ENCODE measurements around the gene SLX4IP. TPM values are rescaled to one million over a fixed set of nuclear protein-coding genes. Genes with fewer than 3 reads are reported as not detected.

SLX4IP gene
- total and polyA plus RNA-seq, 10 donors = 2.8 to 9.0 (median 5.1) TPM

GRCh38 chr20:10645205-10645570 is 210.1 kb downstream of the SLX4IP start:
- H3K4me3 ChIP-seq = no peak overlapping the region
- no peak for DNase-seq
- intact Hi-C loops (cut with DNase I; ENCODE audit: low total_unique reads) = no loop called here
- H3K4me1 ChIP-seq = peaks cover 0 to 11% (median 4%) of the 10 kb centered on the region in 6 donors
- H3K27ac ChIP-seq = peak overlapping the region in 1 of 8 donors; percentile 28
- 83 to 94% (median 89%) methylated on average over 10 of the region's 10 CpGs for WGBS, 5 donors
- peaks cover 0 to 100% (median 68%) of the 10 kb centered on the region in 6 donors for H3K36me3 ChIP-seq
- no peaks in the 10 kb centered on the region for H3K9me3 ChIP-seq
- H3K27me3 ChIP-seq (replicated peaks in 1 of 7) = no peaks in the 10 kb centered on the region
- no peak for TF ChIP-seq CTCF (IDR thresholded peaks at IDR 0.05 in 8 of 11, conservative IDR thresholded peaks at IDR 0.05 in 3 of 11)
- no peak for TF ChIP-seq POLR2A (IDR thresholded peaks at IDR 0.05)
- TF ChIP-seq POLR2AphosphoS5 (IDR thresholded peaks at IDR 0.05) = no peak

- no peak for TF ChIP-seq CTCF (IDR thresholded peaks at IDR 0.05 in 8 of 11, conservative IDR thresholded peaks at IDR 0.05 in 3 of 11)
- no peak for TF ChIP-seq POLR2AphosphoS5 (IDR thresholded peaks at IDR 0.05)
- TF ChIP-seq POLR2A (IDR thresholded peaks at IDR 0.05) = no peak
- H3K9me3 ChIP-seq = no peaks in the 10 kb centered on the region
- no peak overlapping the region for H3K4me3 ChIP-seq
- no peak overlapping the region for H3K27ac ChIP-seq
- no peak for DNase-seq
- no peaks in the 10 kb centered on the region for H3K27me3 ChIP-seq (replicated peaks in 1 of 7)
- intact Hi-C loops (cut with DNase I; ENCODE audit: low total_unique reads) = no loop called here
- H3K4me1 ChIP-seq = peaks cover 0 to 19% (median 2%) of the 10 kb centered on the region in 6 donors
- WGBS, 5 donors = 87 to 89% (median 88%) methylated on average over 4 of the region's 4 CpGs
- peaks cover 0 to 100% (median 62%) of the 10 kb centered on the region in 6 donors for H3K36me3 ChIP-seq
These were observed 210.9 kb downstream of the SLX4IP start for GRCh38 chr20:10646006-10646405.

GRCh38 chr20:10646886-10647420 is 211.8 kb downstream of the SLX4IP start:
- DNase-seq = no peak

More at GRCh38 chr20:10646886-10647420, 211.8 kb downstream of the SLX4IP start:
- peak overlapping the region in 1 of 8 donors; percentile 21 for H3K27ac ChIP-seq
- H3K27me3 ChIP-seq (replicated peaks in 1 of 7) = no peaks in the 10 kb centered on the region
- H3K4me3 ChIP-seq = no peak overlapping the region
- intact Hi-C loops (cut with DNase I; ENCODE audit: low total_unique reads) = no loop called here
- 80 to 95% (median 88%) methylated on average over 8 to 9 of the region's 9 CpGs for WGBS, 5 donors
- peaks cover 0 to 29% (median 6%) of the 10 kb centered on the region in 6 donors for H3K4me1 ChIP-seq
- no peaks in the 10 kb centered on the region for H3K9me3 ChIP-seq
- peaks cover 0 to 100% (median 55%) of the 10 kb centered on the region in 6 donors for H3K36me3 ChIP-seq
- TF ChIP-seq CTCF (IDR thresholded peaks at IDR 0.05 in 8 of 11, conservative IDR thresholded peaks at IDR 0.05 in 3 of 11) (no peak), POLR2AphosphoS5 (IDR thresholded peaks at IDR 0.05) (peak in 1 of 3 donors; percentile 5), POLR2A (IDR thresholded peaks at IDR 0.05) (no peak)
